Measurements from ENCODE around the gene ATXN10.

GRCh38 chr22:45744442-45744841 lies 72.8 kb downstream of the ATXN10 start:
- TF ChIP-seq CTCF (conservative IDR thresholded peaks at IDR 0.05; ENCODE audit: low read length) (no peak), EZH2phosphoT487 (IDR thresholded peaks at IDR 0.05; ENCODE audit: borderline replicate concordance) (no peak)
